Tibial artery (tissue), 4 donors: ENCODE data around the gene CD200.

Experiments
- DNase-seq, 2 donors: peaks; one replicate each; pipeline ENCODE4 v3.0.0-alpha.2; 2019
- H3K27ac ChIP-seq, 2 donors: fragments of 200-600 bp; sonication (generic) in 1 of 2; 1 replicate in 1 of 2; 2 replicates in 1 of 2; pipeline ENCODE4 v1.5.1; 2018 to 2019; ENCODE audit warnings: mild to moderate bottlenecking in 1 of 2
- H3K27me3 ChIP-seq, 2 donors: fragments of 200-600 bp; sonication (generic) in 1 of 2; one replicate each; pipeline versions ENCODE4 v1.5.1 to v1.6.0; 2016 to 2019
- H3K36me3 ChIP-seq, 3 donors: fragments of 200-600 bp; sonication (generic) in 2 of 3; one replicate each; pipeline ENCODE4 v1.5.1; 2016 to 2019; ENCODE audit warnings: mild to moderate bottlenecking in 2 of 3
- H3K4me1 ChIP-seq, 4 donors: fragments of 200-600 bp; sonication (generic) in 2 of 4; 1 replicate in 3 of 4; 2 replicates in 1 of 4; pipeline ENCODE4 v1.5.1; 2016 to 2019
- H3K4me3 ChIP-seq, 2 donors: fragments of 200-600 bp; sonication (generic) in 1 of 2; 1 replicate in 1 of 2; 2 replicates in 1 of 2; pipeline ENCODE4 v1.5.1; 2018 to 2019; ENCODE audit warnings: mild to moderate bottlenecking in 2 of 2
- H3K9me3 ChIP-seq, 3 donors: fragments of 200-600 bp; sonication (generic) in 1 of 3; one replicate each; pipeline ENCODE4 v1.5.1; 2016 to 2019
- CTCF ChIP-seq, 2 experiments: fragments of 200-600 bp in 1 of 2; fragments of 450-650 bp in 1 of 2; IDR thresholded peaks; one replicate each; pipeline ENCODE4 v1.5.1; 2017 to 2019; ENCODE audit warnings: antibody characterized with exemption in 2 of 2, mild to moderate bottlenecking in 1 of 2, moderate library complexity in 1 of 2
- intact Hi-C: fragments of 100-400 bp; cut with DNase I; formaldehyde crosslinking; loops from one replicate; pipeline ENCODE4 v1.15.0; 2023; ENCODE audit warnings: low total_unique reads

The CD200 gene

DNA sequence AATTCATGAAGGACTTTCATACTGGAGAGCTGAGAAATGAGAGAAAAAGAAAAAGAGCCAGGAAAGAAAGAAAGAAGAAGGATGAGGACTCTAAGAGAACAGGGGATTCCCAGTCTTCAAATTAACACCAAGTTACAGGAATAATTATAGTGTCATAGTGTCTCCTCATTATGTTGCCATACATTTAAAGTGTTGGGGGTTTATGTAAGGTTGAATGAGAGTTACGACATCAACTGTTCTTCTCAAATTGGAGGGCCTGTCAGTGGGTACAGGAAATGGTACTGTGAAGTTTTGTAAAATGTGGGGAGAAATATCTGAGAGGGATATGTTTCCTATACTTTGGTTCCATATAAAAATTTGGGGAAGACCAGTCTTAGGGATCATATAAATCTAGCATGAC is 12.3 kb upstream of the CD200 start:
- no peak for DNase-seq
- intact Hi-C loops = no loop called here
- no peak overlapping the region for H3K27ac ChIP-seq
- no peaks in the 10 kb centered on the region for H3K36me3 ChIP-seq
- no peaks in the 10 kb centered on the region for H3K9me3 ChIP-seq
- H3K4me3 ChIP-seq = no peak overlapping the region
- H3K4me1 ChIP-seq = no peaks in the 10 kb centered on the region
- no peaks in the 10 kb centered on the region for H3K27me3 ChIP-seq
- TF ChIP-seq CTCF (IDR thresholded peaks at IDR 0.05) = no peak

- H3K27me3 ChIP-seq = no peaks in the 10 kb centered on the region
- no peak overlapping the region for H3K27ac ChIP-seq
- H3K4me3 ChIP-seq = no peak overlapping the region
- H3K4me1 ChIP-seq = no peaks in the 10 kb centered on the region
- DNase-seq = no peak
- no peak for TF ChIP-seq CTCF (IDR thresholded peaks at IDR 0.05)
- no peaks in the 10 kb centered on the region for H3K9me3 ChIP-seq
- intact Hi-C loops = no loop called here
- no peaks in the 10 kb centered on the region for H3K36me3 ChIP-seq
Measured at GRCh38 chr3:112321867-112322652, 10.9 kb upstream of the CD200 start.

DNA sequence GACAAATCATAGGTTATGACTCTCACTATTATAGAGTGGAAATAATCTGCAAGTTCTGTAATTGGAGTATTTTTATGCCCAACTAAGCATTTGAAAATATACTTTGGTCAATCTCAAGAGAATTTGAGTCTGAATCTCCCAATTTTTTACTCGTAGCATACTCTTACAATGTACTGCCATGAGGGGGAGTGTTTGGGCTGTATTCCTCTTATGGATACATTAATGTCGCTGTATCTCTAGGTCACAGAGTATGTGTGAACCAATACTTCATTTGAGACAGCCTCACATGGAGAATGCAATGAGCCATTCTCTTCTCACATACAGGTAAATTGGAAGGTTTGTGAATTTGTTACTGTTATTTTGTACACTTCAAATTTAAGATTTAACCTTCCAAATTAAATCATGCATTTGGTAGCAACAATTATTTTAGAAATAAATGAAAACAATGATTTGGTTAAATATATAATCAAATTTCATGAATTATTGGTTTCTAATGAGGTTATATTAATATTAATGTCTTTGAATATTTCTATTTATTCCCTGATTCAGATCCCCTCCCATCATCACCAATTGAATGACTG is 5.5 kb upstream of the CD200 start:
- no peaks in the 10 kb centered on the region for H3K9me3 ChIP-seq
- no peak overlapping the region for H3K27ac ChIP-seq
- no peaks in the 10 kb centered on the region for H3K36me3 ChIP-seq
- peak; percentile 74 to 88 for TF ChIP-seq CTCF (IDR thresholded peaks at IDR 0.05)
- no peak for DNase-seq
- H3K27me3 ChIP-seq = no peaks in the 10 kb centered on the region
- intact Hi-C loops = no loop called here
- H3K4me3 ChIP-seq = no peak overlapping the region
- H3K4me1 ChIP-seq = peaks cover 0 to 9% (median 0%) of the 10 kb centered on the region in 4 donors

DNA sequence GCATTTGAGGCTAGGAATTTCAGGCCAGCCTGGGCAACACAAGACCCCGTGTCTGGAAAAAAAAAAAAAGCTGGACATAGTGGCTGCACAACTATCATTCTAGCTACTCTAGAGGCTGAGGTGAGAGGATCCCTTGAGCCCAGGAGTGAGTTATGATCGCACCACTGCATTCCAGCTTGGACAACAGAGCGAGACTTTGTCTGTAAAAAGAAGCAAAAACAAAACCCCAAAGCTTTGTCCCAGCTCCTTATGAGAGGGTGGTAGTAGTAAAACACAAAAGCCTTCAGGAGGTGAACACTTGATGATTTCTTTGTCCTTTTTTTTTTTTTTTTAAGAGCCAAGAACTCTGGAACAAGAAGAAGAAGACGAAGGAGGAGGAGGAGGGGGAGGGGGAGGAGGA is 1.1 kb upstream of the CD200 start:
- peak overlapping the region in 1 of 2 donors; percentile 66 for H3K4me3 ChIP-seq

More for the DNA sequence above, 1.1 kb upstream of the CD200 start:
- intact Hi-C loops = loop anchor here (10.0 kb wide), 1 partner anchor 83 kb away; no protein-coding TSS in a partner anchor
- H3K36me3 ChIP-seq = no peaks in the 10 kb centered on the region
- H3K9me3 ChIP-seq = no peaks in the 10 kb centered on the region
- H3K27ac ChIP-seq = peak overlapping the region in 1 of 2 donors; percentile 86
- peaks cover 0 to 31% (median 5%) of the 10 kb centered on the region in 4 donors for H3K4me1 ChIP-seq
- H3K27me3 ChIP-seq = no peaks in the 10 kb centered on the region
- DNase-seq = no peak
- no peak for TF ChIP-seq CTCF (IDR thresholded peaks at IDR 0.05)
